ENCODE results near the gene GPN2. TPM values are rescaled to one million over a fixed set of nuclear protein-coding genes. Genes with fewer than 3 reads are reported as not detected.

Gene GPN2
- total RNA-seq, 2 donors from 2014 or later = 4.7 to 7.2 TPM

DNA sequence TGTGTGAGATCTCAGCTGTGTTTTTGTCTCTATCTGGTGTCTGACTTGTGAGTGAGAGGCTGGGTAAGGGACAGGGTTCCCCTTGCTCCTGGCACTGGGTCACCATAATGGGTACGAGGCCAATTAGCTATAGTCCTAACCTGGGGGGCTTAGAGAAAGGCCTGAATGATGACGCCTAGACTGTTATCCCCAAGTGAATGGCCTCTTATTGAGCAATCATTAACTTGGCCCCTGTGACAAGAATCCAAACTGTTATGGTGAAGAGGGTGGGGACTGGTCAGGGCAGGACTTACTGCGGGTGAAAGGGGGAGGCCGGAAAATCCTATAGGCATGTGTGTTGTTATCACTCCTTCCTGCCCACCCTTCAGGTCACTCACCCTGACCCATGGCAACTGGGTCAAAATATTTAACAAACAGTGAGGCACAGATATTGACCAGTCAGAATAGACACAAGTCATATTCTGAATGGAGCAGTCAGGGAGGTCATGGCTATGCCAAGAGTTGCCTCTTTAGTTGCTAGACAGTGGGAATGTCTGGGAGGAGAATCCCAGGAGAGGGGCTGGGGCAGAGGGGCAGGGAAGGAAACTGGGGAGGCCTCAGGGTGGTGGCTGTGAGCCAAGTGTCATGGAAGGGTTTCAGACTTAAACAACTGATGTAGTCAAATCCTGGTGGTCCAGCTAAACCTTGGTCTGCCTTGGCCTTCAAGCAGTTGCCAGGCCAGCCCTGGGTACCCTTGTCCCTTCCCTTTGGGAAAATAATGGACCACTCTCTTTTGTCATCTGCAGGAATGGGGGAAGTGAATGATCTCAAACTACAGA is 20.5 kb upstream of the GPN2 start:
- H3K4me3 ChIP-seq = no peak overlapping the region

DNA sequence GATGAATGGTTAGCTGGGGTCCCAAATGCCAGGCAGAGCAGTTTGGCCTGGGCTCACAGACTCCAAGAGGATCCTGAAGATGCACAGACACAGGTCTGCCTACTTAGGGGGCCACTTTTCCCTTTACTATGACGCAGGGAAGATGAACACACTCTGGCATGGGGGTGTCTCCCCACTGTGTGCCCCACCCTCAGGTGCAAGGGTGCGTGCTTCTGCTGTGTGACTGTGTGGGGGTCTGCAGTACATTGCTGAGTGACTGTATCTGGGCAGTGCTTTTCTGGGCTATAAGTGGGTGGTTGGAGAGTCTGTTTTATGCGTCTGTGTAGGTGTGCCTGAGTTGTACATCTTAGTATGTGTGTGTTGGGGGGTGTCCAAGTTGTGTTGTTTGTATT is 19.9 kb upstream of the GPN2 start:
- DNase-seq (ENCODE audit: low spot score) = no peak
- TF ChIP-seq, protein P1, sequence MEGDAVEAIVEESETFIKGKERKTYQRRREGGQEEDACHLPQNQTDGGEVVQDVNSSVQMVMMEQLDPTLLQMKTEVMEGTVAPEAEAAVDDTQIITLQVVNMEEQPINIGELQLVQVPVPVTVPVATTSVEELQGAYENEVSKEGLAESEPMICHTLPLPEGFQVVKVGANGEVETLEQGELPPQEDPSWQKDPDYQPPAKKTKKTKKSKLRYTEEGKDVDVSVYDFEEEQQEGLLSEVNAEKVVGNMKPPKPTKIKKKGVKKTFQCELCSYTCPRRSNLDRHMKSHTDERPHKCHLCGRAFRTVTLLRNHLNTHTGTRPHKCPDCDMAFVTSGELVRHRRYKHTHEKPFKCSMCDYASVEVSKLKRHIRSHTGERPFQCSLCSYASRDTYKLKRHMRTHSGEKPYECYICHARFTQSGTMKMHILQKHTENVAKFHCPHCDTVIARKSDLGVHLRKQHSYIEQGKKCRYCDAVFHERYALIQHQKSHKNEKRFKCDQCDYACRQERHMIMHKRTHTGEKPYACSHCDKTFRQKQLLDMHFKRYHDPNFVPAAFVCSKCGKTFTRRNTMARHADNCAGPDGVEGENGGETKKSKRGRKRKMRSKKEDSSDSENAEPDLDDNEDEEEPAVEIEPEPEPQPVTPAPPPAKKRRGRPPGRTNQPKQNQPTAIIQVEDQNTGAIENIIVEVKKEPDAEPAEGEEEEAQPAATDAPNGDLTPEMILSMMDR (IDR thresholded peaks at IDR 0.05) = no peak

More for the DNA sequence above, 20.5 kb upstream of the GPN2 start:
- TF ChIP-seq, protein P1 (IDR thresholded peaks at IDR 0.05) = no peak
- no peak for DNase-seq (ENCODE audit: low spot score)
- H3K27me3 ChIP-seq = no peaks in the 10 kb centered on the region
- no peaks in the 10 kb centered on the region for H3K36me3 ChIP-seq
- no peaks in the 10 kb centered on the region for H3K9me3 ChIP-seq
- peaks cover 0 to 5% of the 10 kb centered on the region in 2 donors for H3K4me1 ChIP-seq
- H3K27ac ChIP-seq = no peak overlapping the region

DNA sequence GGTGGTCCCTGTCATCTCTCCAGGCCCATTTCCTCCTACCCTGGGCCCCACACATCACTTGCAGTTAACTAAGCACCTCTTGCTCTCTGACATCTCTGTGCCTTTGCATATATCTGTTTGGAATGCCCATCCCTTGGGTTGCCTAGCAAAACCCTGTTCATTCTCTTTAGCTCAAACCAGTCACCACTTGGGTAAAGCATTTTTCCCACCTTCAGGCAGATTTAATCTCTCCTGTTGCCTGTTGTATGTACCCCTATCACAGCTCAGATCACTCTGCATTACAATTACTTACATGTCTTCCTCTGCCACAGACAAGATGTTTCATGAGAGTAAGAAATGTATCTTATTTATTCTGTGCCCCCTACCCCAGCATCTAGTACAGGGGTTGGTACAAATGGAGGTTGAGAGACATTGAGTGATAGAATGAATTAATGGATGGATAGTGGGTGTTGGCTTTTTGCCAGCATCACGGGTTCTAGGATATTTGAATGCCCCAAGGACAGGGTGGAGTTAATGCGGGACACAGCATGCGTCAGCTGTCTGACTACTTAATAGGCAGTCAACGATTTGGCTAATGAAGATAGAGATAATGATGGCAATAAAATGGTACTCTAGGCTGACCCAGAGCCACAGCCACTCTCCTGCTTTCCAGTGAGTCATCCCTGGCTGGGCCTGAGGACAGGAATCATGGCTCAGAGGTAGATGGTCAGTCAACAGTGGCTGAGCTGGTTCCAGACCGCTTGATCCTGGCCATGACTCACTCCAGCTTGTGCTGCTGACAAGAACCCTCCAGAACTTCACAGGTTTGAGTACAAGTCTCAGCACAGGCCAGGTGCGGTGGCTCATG is 17.2 kb upstream of the GPN2 start:
- Histone ChIP-seq H3K36me3 (no peaks in the 10 kb centered on the region), H3K27me3 (no peaks in the 10 kb centered on the region), H3K4me1 (no peaks in the 10 kb centered on the region), H3K27ac (no peak overlapping the region), H3K9me3 (no peaks in the 10 kb centered on the region), H3K4me3 (no peak overlapping the region)
- DNase-seq (ENCODE audit: low spot score) = no peak
- TF ChIP-seq, protein P1 (IDR thresholded peaks at IDR 0.05) = no peak

More for the DNA sequence above, 19.9 kb upstream of the GPN2 start:
- Histone ChIP-seq H3K27ac (no peak overlapping the region), H3K27me3 (no peaks in the 10 kb centered on the region), H3K36me3 (no peaks in the 10 kb centered on the region), H3K4me3 (no peak overlapping the region), H3K9me3 (no peaks in the 10 kb centered on the region), H3K4me1 (peaks cover 0 to 5% of the 10 kb centered on the region in 2 donors)

DNA sequence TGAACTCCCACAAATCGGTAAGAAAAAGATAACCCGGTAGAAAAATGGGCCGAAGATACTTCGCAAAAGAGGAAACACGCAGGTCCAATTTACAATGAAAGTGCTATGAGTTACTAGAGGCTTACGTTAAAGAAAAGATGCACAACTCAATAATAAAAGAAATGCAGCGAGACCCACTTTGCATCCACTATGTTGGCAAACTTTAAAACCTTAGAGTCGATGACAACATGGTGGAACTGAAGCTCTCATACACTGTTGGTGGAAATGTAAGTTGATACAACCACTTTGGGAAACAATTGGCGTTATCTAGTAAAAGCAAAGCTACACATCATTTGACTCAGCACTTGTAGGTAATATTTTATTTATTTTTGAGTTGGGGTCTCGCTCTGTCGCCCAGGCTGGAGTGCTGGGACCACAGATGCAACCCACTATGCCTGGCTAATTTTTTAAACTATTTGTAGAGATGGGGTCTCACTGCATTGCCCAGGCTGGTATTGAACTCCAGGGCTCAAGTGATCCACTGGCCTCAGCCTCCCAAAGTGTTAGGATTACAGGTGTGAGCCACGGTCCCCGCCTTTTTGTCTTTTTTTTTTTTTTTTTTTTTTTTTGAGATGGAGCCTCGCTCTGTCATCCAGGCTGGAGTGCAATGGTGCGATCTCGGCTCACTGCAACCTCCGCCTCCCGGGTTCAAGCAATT is 10.9 kb upstream of the GPN2 start:
- H3K4me1 ChIP-seq = peaks cover 0 to 18% of the 10 kb centered on the region in 2 donors
- no peaks in the 10 kb centered on the region for H3K27me3 ChIP-seq
- H3K9me3 ChIP-seq = no peaks in the 10 kb centered on the region
- DNase-seq (ENCODE audit: low spot score) = no peak
- peaks cover 17% of the 10 kb centered on the region for H3K36me3 ChIP-seq
- peak overlapping the region; percentile 78 to 84 for H3K27ac ChIP-seq
- H3K4me3 ChIP-seq = peak overlapping the region; percentile 86 to 87
- TF ChIP-seq, protein P1 (IDR thresholded peaks at IDR 0.05) = no peak

DNA sequence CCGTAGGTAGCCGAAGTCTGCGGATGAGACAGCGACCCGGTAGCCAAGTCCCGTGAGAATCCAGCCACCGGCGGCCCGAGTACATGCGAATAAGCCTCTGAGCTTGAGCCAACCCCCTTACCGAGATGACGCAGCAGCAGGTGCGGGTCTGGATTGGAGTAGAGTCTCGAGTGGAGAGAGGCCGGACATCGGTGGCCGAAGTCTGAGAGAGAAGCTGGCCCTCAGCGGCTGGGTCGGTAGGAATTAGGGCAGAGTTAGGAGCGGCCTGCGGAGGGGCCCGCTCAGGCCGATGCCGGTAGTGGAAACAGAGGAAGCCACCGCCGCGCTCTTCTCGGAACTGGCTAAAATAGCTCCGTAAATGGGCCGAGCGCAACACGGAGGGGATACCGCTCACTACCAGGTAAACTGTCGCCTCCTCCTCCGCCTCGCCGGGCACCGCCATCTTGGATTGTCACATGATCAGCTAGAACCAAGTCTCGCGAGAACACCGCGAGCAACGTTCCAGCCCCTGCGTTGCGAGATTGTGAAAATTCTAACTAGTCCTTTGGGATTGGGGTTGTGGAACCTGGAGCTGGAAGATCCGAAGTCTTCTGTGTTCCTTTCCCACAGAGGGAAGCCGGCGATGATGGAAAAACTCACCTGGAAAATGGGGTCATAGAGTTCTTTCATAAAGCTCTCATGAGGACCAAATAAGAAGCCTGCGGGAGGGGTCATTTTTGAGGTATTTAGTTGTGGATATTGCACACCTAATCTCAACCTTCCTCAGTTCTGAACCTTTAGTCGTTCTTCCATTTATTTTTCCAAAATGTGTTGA is 10.1 kb upstream of the GPN2 start, which contains the start of gene GPATCH3:
TSS of gene GPATCH3 (minus strand) at position 467 of the 814 bp plus-strand sequence. CDS start at position 442, 25 bp downstream.
- Histone ChIP-seq H3K9me3 (no peaks in the 10 kb centered on the region), H3K4me1 (peaks cover 0 to 18% of the 10 kb centered on the region in 2 donors), H3K4me3 (peak within 1 kb of the TSS; percentile 86 to 87), H3K27me3 (no peaks in the 10 kb centered on the region), H3K27ac (peak within 1 kb of the TSS; percentile 78 to 84), H3K36me3 (peaks cover 23% of the 10 kb centered on the region)
- peak; percentile 96 for DNase-seq (ENCODE audit: low spot score)
- TF ChIP-seq, protein P1 (IDR thresholded peaks at IDR 0.05) = no peak

All from right atrium auricular region (tissue), 2 donors.